Breast epithelium (tissue), 4 donors: Measurements from ENCODE around the gene FTO. TPM values are rescaled to one million over a fixed set of nuclear protein-coding genes. Genes with fewer than 3 reads are reported as not detected.

Experiments
- DNase-seq, 2 donors: peaks; one replicate each; pipeline ENCODE4 v3.0.0-alpha.2; 2019; ENCODE audit warnings: low spot score in 2 of 2
- H3K27ac ChIP-seq, 2 donors: fragments of 200-600 bp; sonication (generic) in 1 of 2; one replicate each; pipeline ENCODE4 v1.5.1; 2016 to 2019; ENCODE audit warnings: mild to moderate bottlenecking in 1 of 2
- H3K27me3 ChIP-seq, 2 donors: fragments of 200-600 bp; sonication (generic) in 1 of 2; one replicate each; pipeline versions ENCODE4 v1.5.1 to v1.6.0; 2017 to 2019; ENCODE audit warnings: control low read depth in 1 of 2, mild to moderate bottlenecking in 1 of 2
- H3K36me3 ChIP-seq: fragments of 200-600 bp; one replicate; pipeline ENCODE4 v1.5.1; 2019
- H3K4me1 ChIP-seq, 2 donors: fragments of 200-600 bp; sonication (generic); one replicate each; pipeline ENCODE4 v1.5.1; 2016 to 2019; ENCODE audit warnings: control low read depth in 1 of 2
- H3K4me3 ChIP-seq, 3 donors: fragments of 200-600 bp; sonication (generic); 1 replicate in 2 of 3; 2 replicates in 1 of 3; pipeline ENCODE4 v1.5.1; 2016 to 2019; ENCODE audit warnings: mild to moderate bottlenecking in 3 of 3, moderate library complexity in 2 of 3
- H3K9me3 ChIP-seq, 2 donors: fragments of 200-600 bp; sonication (generic) in 1 of 2; one replicate each; pipeline ENCODE4 v1.5.1; 2016 to 2019; ENCODE audit warnings: control low read depth in 1 of 2
- POLR2A ChIP-seq: fragments of 450-650 bp; IDR thresholded peaks from one replicate; pipeline ENCODE4 v1.6.1; 2016; ENCODE audit warnings: antibody characterized with exemption, mild to moderate bottlenecking, moderate library complexity
- POLR2AphosphoS5 ChIP-seq, 3 donors: sonication (generic); formaldehyde crosslinking; IDR thresholded peaks; one replicate each; pipeline ENCODE4 v1.6.1; 2017; ENCODE audit warnings: antibody characterized with exemption in 3 of 3
- intact Hi-C: fragments of 100-400 bp; cut with DNase I; formaldehyde crosslinking; loops from one replicate; pipeline ENCODE4 v1.15.1; 2023; ENCODE audit warnings: low total_unique reads
- total RNA-seq, 3 donors: library from RNA; depleted of rRNA; stranded (reverse); fragments of >200 nt; gene quantifications; one replicate each; pipeline ENCODE4 v1.1.0, GENCODE V29; 2016
- TF ChIP-seq, protein P1 (sequence below), 3 donors: fragments of 450-650 bp; IDR thresholded peaks; one replicate each; pipeline ENCODE4 v1.5.1; 2016 to 2017; ENCODE audit warnings: antibody characterized with exemption in 3 of 3, mild to moderate bottlenecking in 3 of 3, moderate library complexity in 3 of 3

FTO gene
- total RNA-seq, 3 donors from 2014 or later, result 109 to 193 (median 174) TPM

- DNase-seq, result no peak
- H3K27ac ChIP-seq, result no peak overlapping the region
- no peaks in the 10 kb centered on the region for H3K9me3 ChIP-seq
- no peaks in the 10 kb centered on the region for H3K4me1 ChIP-seq
- intact Hi-C loops, result loop anchor here (5.0 kb wide), 1 partner anchor 853 kb away; no protein-coding TSS in a partner anchor
- TF ChIP-seq, protein P1, sequence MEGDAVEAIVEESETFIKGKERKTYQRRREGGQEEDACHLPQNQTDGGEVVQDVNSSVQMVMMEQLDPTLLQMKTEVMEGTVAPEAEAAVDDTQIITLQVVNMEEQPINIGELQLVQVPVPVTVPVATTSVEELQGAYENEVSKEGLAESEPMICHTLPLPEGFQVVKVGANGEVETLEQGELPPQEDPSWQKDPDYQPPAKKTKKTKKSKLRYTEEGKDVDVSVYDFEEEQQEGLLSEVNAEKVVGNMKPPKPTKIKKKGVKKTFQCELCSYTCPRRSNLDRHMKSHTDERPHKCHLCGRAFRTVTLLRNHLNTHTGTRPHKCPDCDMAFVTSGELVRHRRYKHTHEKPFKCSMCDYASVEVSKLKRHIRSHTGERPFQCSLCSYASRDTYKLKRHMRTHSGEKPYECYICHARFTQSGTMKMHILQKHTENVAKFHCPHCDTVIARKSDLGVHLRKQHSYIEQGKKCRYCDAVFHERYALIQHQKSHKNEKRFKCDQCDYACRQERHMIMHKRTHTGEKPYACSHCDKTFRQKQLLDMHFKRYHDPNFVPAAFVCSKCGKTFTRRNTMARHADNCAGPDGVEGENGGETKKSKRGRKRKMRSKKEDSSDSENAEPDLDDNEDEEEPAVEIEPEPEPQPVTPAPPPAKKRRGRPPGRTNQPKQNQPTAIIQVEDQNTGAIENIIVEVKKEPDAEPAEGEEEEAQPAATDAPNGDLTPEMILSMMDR (IDR thresholded peaks at IDR 0.05), result no peak
- TF ChIP-seq POLR2A, result no peak
- TF ChIP-seq POLR2AphosphoS5 (IDR thresholded peaks at IDR 0.05), result no peak
- no peak overlapping the region for H3K4me3 ChIP-seq
- H3K36me3 ChIP-seq, result no peaks in the 10 kb centered on the region
- no peaks in the 10 kb centered on the region for H3K27me3 ChIP-seq
Observed at GRCh38 chr16:54169112-54169511, 465.2 kb downstream of the FTO start.

DNA sequence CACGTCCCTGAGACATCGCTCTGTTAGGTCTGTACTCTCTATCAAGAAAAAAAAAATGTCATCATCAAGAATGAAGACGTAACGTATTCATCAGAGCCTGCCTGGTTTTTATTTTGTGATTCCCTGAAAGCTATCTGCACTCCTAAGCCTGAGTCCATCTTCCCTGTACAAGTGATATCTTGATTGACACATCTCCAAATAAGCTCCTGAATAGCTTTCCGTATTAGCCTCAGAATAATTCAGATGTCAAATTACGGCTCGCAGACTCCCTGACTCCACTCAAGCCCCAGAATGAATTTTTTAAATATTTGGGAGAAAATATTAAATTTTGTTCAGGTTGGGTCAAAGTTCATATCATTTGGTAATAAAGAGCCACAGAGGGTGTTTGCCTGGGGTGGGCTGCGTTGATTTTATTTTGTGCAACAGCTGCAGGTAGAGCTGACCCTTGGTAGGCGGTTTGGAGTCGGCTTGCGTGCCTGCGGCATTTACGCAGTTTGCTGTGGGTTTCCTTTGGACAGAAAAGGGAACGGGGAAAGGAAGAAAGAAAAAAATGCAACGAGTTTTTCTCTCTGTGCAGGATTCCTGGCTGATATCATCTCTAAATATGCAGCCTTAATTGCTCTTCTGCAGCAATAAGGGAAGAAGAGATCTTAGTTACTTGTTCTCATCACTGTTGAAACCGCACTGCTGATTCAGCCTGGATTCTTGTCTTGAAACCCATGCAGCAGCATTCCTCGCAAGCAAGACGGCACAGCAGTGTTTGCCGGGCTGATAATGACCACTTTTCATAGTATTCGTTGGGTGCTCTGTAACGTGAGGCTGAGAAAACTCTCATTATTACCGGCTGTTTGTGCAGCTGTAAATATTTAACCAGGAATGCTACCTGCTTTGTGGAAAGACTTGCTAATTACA lies 467.9 kb downstream of the FTO start:
- H3K36me3 ChIP-seq, result no peaks in the 10 kb centered on the region
- no peak overlapping the region for H3K27ac ChIP-seq
- no peak for TF ChIP-seq POLR2AphosphoS5 (IDR thresholded peaks at IDR 0.05)
- TF ChIP-seq POLR2A, result no peak
- TF ChIP-seq, protein P1 (IDR thresholded peaks at IDR 0.05), result no peak
- no peaks in the 10 kb centered on the region for H3K27me3 ChIP-seq
- peak overlapping the region in 2 of 3 donors; percentile 12 to 19 for H3K4me3 ChIP-seq
- H3K4me1 ChIP-seq, result no peaks in the 10 kb centered on the region
- no peak for DNase-seq
- H3K9me3 ChIP-seq, result no peaks in the 10 kb centered on the region
- intact Hi-C loops, result no loop called here

DNA sequence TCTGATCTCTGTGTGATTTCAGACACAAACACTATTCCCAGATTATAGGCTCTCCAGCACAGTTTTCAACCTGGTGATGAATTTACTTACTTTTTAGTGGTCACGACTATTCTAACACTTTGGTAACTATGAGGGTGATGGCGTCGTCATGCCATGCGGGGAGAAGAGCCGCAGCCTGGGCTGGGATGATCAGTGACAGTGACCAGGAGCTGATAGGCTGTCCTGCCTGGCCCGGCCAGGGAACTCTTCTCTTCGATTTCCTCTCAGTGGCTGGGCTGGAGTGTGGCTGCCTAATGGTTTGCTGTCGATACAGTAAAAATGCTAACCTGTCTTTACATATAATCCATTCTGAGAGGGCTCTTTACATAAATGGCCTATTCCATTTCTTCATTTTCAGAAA lies 469.5 kb downstream of the FTO start:
- Histone ChIP-seq H3K4me3 (no peak overlapping the region), H3K4me1 (no peaks in the 10 kb centered on the region), H3K36me3 (no peaks in the 10 kb centered on the region), H3K9me3 (no peaks in the 10 kb centered on the region), H3K27ac (no peak overlapping the region), H3K27me3 (no peaks in the 10 kb centered on the region)
- no peak for DNase-seq
- intact Hi-C loops, result no loop called here
- no peak for TF ChIP-seq POLR2A
- TF ChIP-seq POLR2AphosphoS5 (IDR thresholded peaks at IDR 0.05), result no peak
- TF ChIP-seq, protein P1 (IDR thresholded peaks at IDR 0.05), result no peak

DNA sequence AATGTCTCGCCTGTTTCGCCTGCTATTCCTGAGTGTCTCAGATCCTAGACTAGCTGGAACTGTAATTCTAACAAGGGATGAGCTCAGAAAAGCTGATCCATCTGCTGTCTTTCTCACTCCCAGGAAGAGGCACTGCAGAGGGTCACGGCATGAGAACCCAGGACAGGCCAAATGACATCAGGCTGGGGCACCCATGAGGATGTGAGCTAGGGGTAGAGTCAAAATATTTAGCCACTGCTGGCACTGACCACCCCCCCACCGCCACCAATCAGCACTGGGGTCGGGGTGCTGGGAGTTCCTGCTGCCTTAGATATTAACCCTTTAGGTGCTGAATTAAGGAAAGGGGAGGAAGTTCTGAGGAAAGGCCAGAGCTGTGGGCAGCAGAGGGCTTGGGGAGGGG lies 470.2 kb downstream of the FTO start:
- no peaks in the 10 kb centered on the region for H3K36me3 ChIP-seq
- H3K4me3 ChIP-seq, result no peak overlapping the region
- TF ChIP-seq POLR2A (no peak), POLR2AphosphoS5 (IDR thresholded peaks at IDR 0.05) (no peak)
- TF ChIP-seq, protein P1 (IDR thresholded peaks at IDR 0.05), result no peak
- intact Hi-C loops, result no loop called here
- H3K4me1 ChIP-seq, result no peaks in the 10 kb centered on the region
- no peak for DNase-seq
- peak overlapping the region; percentile 69 to 70 for H3K27ac ChIP-seq
- H3K27me3 ChIP-seq, result no peaks in the 10 kb centered on the region
- no peaks in the 10 kb centered on the region for H3K9me3 ChIP-seq

- TF ChIP-seq, protein P1 (IDR thresholded peaks at IDR 0.05), result no peak
- TF ChIP-seq POLR2A (no peak), POLR2AphosphoS5 (IDR thresholded peaks at IDR 0.05) (no peak)
- H3K27me3 ChIP-seq, result no peaks in the 10 kb centered on the region
- intact Hi-C loops, result no loop called here
- H3K9me3 ChIP-seq, result no peaks in the 10 kb centered on the region
- H3K4me3 ChIP-seq, result no peak overlapping the region
- H3K36me3 ChIP-seq, result no peaks in the 10 kb centered on the region
- no peaks in the 10 kb centered on the region for H3K4me1 ChIP-seq
- DNase-seq, result no peak
- H3K27ac ChIP-seq, result peak overlapping the region; percentile 69 to 70
Observed at GRCh38 chr16:54174750-54175149, 470.8 kb downstream of the FTO start.
